Measurements from ENCODE around the gene TOR4A.

DNA sequence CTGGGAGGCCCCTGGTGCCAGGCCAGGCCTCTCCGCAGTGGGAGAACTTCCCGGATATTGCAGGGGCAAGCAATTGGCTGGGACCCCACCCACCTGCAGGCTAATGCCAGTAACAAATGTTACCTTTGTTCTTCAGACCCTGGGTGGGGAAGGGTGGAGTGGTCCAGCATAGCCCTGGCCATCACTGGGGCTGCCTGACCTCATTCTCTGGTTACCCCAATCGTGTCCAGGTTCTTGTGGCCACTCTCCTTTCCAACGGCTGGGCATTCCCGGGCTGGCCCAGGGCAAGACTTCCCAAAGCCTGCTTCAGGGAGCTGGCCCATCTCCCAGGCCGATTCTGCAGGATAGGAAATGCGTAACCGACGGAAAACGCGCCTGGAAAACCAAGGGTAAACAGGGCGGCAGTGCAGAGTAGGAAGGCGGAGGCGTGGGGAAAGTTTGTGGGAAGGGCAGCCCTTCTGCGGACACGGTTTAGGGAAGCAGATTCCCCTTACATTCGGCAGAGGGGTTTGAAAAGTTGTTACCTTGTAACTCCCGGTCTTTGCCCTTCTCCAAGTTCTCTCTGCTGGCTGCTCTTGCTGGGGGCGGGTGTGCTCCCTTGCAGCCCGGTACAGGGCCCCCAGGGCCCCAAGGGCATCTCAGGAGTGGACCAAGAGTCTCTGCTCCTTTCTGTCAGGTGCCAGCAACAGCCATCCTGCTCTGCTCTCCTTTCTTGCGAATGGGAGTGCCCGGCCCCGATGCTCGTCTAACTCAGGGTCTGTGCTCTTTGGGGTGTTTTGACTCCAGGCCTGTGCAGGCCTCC is 21.1 kb downstream of the TOR4A start:
- TF ChIP-seq, protein P1, sequence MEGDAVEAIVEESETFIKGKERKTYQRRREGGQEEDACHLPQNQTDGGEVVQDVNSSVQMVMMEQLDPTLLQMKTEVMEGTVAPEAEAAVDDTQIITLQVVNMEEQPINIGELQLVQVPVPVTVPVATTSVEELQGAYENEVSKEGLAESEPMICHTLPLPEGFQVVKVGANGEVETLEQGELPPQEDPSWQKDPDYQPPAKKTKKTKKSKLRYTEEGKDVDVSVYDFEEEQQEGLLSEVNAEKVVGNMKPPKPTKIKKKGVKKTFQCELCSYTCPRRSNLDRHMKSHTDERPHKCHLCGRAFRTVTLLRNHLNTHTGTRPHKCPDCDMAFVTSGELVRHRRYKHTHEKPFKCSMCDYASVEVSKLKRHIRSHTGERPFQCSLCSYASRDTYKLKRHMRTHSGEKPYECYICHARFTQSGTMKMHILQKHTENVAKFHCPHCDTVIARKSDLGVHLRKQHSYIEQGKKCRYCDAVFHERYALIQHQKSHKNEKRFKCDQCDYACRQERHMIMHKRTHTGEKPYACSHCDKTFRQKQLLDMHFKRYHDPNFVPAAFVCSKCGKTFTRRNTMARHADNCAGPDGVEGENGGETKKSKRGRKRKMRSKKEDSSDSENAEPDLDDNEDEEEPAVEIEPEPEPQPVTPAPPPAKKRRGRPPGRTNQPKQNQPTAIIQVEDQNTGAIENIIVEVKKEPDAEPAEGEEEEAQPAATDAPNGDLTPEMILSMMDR (conservative IDR thresholded peaks at IDR 0.05; ENCODE audit: low read depth, low read length): no peak
- no peak for TF ChIP-seq EZH2 (IDR thresholded peaks at IDR 0.05; ENCODE audit: low read length, unreplicated experiment)
